Fibroblast of lung (primary cell): ENCODE results near the gene ERH. TPM values are rescaled to one million over a fixed set of nuclear protein-coding genes. Genes with fewer than 3 reads are reported as not detected.

Source experiments
- DNase-seq, 2 donors: peaks; one replicate each; pipeline versions ENCODE4 v3.0.0 to v3.0.0-alpha.2; 2010; ENCODE audit warnings: low read depth in 2 of 2
- H2AFZ ChIP-seq: 2 replicates; pipeline ENCODE4 v1.5.1; 2012; ENCODE audit warnings: low read length, control low read depth, inconsistent platforms
- H3K27ac ChIP-seq: 2 replicates; pipeline ENCODE4 v1.5.1; 2011; ENCODE audit warnings: low read length, control low read depth; ENCODE audit not compliant: insufficient read depth
- H3K27me3 ChIP-seq: 2 replicates; pipeline ENCODE4 v1.5.1; 2011; ENCODE audit warnings: mild to moderate bottlenecking, low read length; ENCODE audit not compliant: control insufficient read depth, insufficient read depth
- H3K36me3 ChIP-seq: 2 replicates; pipeline ENCODE4 v1.5.1; 2011; ENCODE audit warnings: low read length; ENCODE audit not compliant: control insufficient read depth, insufficient read depth
- H3K4me1 ChIP-seq: 2 replicates; pipeline ENCODE4 v1.5.1; 2011; ENCODE audit warnings: low read length; ENCODE audit not compliant: control insufficient read depth, insufficient read depth; ENCODE audit errors: extremely low read depth
- H3K4me2 ChIP-seq: 2 replicates; pipeline ENCODE4 v1.5.1; 2011; ENCODE audit warnings: low read length, control low read depth; ENCODE audit not compliant: insufficient read depth; ENCODE audit errors: extremely low read depth
- H3K4me3 ChIP-seq, 4 experiments: fragments of 200-600 bp in 1 of 4; sonication (generic) in 1 of 4; replicated peaks in 1 of 4; 2 replicates each; pipeline ENCODE4 v1.5.1; 2011 to 2016; ENCODE audit warnings: low read length in 4 of 4, low read depth in 3 of 4, mild to moderate bottlenecking in 3 of 4, control low read depth in 2 of 4, inconsistent platforms in 1 of 4, mixed read lengths in 1 of 4; ENCODE audit not compliant: insufficient read depth in 1 of 4; ENCODE audit errors: control extremely low read depth in 1 of 4
- H3K79me2 ChIP-seq: 2 replicates; pipeline ENCODE4 v1.5.1; 2012; ENCODE audit warnings: mild to moderate bottlenecking, low read length, inconsistent platforms; ENCODE audit not compliant: control insufficient read depth, insufficient read depth
- H3K9ac ChIP-seq: 2 replicates; pipeline ENCODE4 v1.5.1; 2011; ENCODE audit warnings: mild to moderate bottlenecking, low read length, control low read depth; ENCODE audit not compliant: insufficient read depth
- H3K9me3 ChIP-seq: 2 replicates; pipeline ENCODE4 v1.5.1; 2012; ENCODE audit warnings: low read depth, low read length; ENCODE audit not compliant: control insufficient read depth, insufficient read depth
- H4K20me1 ChIP-seq: 2 replicates; pipeline ENCODE4 v1.5.1; 2011; ENCODE audit warnings: low read length; ENCODE audit not compliant: control insufficient read depth, insufficient read depth; ENCODE audit errors: extremely low read depth
- CTCF ChIP-seq, 2 donors: IDR thresholded peaks in 1 of 2; conservative IDR thresholded peaks in 1 of 2; 1 replicate in 1 of 2; 2 replicates in 1 of 2; pipeline ENCODE4 v1.5.1; 2011 to 2012; ENCODE audit warnings: low read length in 2 of 2, control low read depth in 1 of 2, inconsistent platforms in 1 of 2, low read depth in 1 of 2, mild to moderate bottlenecking in 1 of 2
- EZH2 ChIP-seq: IDR thresholded peaks from 2 replicates; pipeline ENCODE4 v1.5.1; 2012; ENCODE audit warnings: low read length, control low read depth, mild to moderate bottlenecking; ENCODE audit errors: missing control alignments
- polyA plus RNA-seq, 2 donors: library from polyadenylated mRNA; depleted of rRNA in 1 of 2; stranded (reverse) in 1 of 2; unstranded in 1 of 2; fragments of >200 nt; gene quantifications; 2 replicates each; pipeline ENCODE4 v1.2.1, GENCODE V29; 2011 to 2012; ENCODE audit warnings: missing spikeins in 1 of 2
- total RNA-seq: library from RNA; depleted of rRNA; stranded (reverse); fragments of >200 nt; gene quantifications from 2 replicates; pipeline ENCODE4 v1.2.1, GENCODE V29; 2014

Gene ERH
- total and polyA plus RNA-seq, 2 donors (not counting 1 experiment from before 2014, with no cell fraction given), result 182 to 190 TPM

- Histone ChIP-seq H3K36me3 (no peaks in the 10 kb centered on the region), H3K27me3 (no peaks in the 10 kb centered on the region), H3K79me2 (no peaks in the 10 kb centered on the region), H3K4me3 (no peak overlapping the region), H3K9me3 (no peaks in the 10 kb centered on the region), H3K4me1 (no peaks in the 10 kb centered on the region), H2AFZ (no peak overlapping the region), H3K4me2 (no peak overlapping the region), H3K27ac (no peak overlapping the region), H4K20me1 (no peaks in the 10 kb centered on the region), H3K9ac (no peak overlapping the region)
- TF ChIP-seq CTCF (conservative IDR thresholded peaks at IDR 0.05 in 1 of 2, IDR thresholded peaks at IDR 0.05 in 1 of 2; ENCODE audit: low read depth in 1 of 2, low read length in 2 of 2) (no peak), EZH2 (no peak)
- DNase-seq, result no peak
Observed at GRCh38 chr14:69368381-69368780, 29.7 kb downstream of the ERH start.

GRCh38 chr14:69366761-69367160, 31.3 kb downstream of the ERH start:
- H3K36me3 ChIP-seq, result no peaks in the 10 kb centered on the region
- no peaks in the 10 kb centered on the region for H3K4me1 ChIP-seq
- no peak for DNase-seq
- H3K27me3 ChIP-seq, result no peaks in the 10 kb centered on the region
- no peak overlapping the region for H2AFZ ChIP-seq
- TF ChIP-seq EZH2, result no peak
- TF ChIP-seq CTCF (conservative IDR thresholded peaks at IDR 0.05 in 1 of 2, IDR thresholded peaks at IDR 0.05 in 1 of 2; ENCODE audit: low read depth in 1 of 2, low read length in 2 of 2), result no peak
- no peak overlapping the region for H3K27ac ChIP-seq
- no peak overlapping the region for H3K4me3 ChIP-seq
- H4K20me1 ChIP-seq, result no peaks in the 10 kb centered on the region
- H3K9ac ChIP-seq, result no peak overlapping the region
- H3K79me2 ChIP-seq, result no peaks in the 10 kb centered on the region
- H3K4me2 ChIP-seq, result no peak overlapping the region
- no peaks in the 10 kb centered on the region for H3K9me3 ChIP-seq

GRCh38 chr14:69366069-69366468, 32.0 kb downstream of the ERH start:
- Histone ChIP-seq H3K27ac (no peak overlapping the region), H3K36me3 (no peaks in the 10 kb centered on the region), H3K4me1 (no peaks in the 10 kb centered on the region), H3K79me2 (no peaks in the 10 kb centered on the region), H4K20me1 (no peaks in the 10 kb centered on the region), H2AFZ (no peak overlapping the region), H3K9me3 (no peaks in the 10 kb centered on the region), H3K27me3 (no peaks in the 10 kb centered on the region), H3K4me3 (no peak overlapping the region), H3K9ac (no peak overlapping the region), H3K4me2 (no peak overlapping the region)
- DNase-seq, result no peak
- TF ChIP-seq CTCF (conservative IDR thresholded peaks at IDR 0.05 in 1 of 2, IDR thresholded peaks at IDR 0.05 in 1 of 2; ENCODE audit: low read depth in 1 of 2, low read length in 2 of 2) (no peak), EZH2 (no peak)
